NCI-H2171 (cell line): ENCODE measurements around the gene OR5K4.
"Not testable (repeated sequence)": the region's sequence is repeated elsewhere in the genome, so short reads cannot be mapped to it uniquely, and the experiment has no call there.

Experiments used
- DNase-seq: peaks from one replicate; lab custom pipeline; 2025; lab: John Stamatoyannopoulos, UW

OR5K4 gene

DNA sequence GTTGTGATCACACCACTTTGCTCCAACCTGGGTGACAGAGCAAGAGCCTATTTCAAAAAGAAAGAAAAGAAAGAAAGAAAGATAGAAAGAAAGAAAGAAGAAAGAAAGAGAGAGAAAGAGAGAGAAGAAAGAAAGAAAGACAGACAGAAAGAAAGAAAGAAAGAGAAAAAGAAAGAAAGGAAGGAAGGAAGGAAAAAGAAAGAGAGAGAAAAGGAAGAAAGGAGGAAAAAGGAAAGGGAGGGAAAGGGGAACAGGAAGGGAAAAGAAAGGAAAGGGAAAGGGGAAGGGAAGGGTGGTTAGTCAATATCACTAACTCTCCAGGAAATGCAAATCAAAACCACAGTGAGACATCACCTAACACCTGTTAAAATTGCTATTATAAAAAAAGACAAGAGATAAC lies 18.2 kb downstream of the OR5K4 start:
- DNase-seq, result no peak

DNA sequence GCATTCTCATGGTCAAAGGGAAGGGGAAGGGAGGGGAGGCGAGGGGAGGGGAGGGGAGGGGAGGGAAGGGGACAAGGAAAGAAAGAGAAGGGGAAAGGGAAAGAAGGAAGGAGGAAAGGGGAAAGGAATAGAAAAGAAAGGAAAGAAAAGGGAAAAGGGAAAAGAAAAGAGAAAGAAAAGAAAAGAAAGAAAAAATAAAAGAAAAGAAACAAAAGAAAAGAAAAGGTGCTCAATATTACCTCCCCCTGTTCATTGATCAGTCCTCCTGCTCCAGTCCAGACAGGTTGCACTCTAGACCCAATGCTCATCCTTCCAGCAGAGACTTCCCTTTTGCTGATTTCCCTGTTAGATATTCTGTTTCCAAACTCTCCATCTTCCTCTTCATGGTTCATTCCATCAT lies 18.8 kb downstream of the OR5K4 start:
- DNase-seq, result no peak

DNA sequence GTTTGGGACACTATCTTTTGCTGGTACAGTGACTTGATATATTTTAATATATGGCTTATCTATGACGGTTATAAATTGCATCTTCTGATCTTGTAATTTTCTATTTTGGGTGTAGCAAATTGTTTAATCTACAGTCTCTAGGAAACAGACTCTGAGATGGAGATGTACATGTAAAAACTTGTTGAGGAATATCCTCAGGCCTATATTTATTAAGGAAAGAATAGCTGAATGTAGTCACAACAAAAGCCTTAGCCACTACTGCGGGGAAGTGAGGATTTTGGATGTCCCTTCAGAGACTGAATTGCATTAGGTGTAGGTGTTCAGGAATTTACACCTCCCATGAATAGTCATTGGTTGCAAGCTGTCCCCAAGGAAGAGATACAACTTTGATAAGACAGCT lies 23.0 kb downstream of the OR5K4 start:
- DNase-seq, result no peak

DNA sequence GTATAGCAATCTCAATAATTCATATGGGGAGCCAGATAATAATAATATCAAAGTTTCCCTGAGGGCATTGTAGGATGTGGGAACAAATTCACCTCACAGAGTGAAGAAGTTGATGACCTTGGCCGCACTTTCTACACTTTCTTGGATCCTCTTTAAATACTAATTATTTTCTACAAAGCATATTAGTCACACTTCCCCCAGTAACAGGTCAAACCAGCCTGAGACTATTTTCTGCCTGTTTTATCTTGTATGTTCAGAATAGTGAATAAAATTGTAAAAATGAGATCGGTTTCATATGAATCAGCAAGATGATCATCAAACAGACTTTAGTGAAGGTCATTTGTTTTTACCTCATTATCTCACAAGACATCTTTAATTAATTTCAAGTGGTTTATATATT lies 34.5 kb downstream of the OR5K4 start:
- DNase-seq, result no peak

DNA sequence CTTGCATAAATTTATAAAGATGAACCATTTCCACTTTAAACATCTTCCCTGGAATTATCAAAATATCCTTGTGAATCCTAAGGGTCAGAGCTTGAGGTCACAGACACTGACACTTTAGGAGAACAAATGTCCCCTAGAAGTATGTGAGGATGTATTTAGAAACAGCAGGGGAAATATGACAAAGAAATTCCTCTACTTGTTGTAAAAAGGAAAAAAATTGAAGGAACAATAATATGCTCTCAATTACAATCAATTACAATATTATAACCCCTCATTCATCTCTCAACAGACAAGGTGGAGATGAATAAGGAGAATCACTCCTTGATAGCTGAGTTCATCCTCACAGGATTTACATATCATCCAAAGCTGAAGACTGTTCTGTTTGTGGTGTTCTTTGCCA lies 36.7 kb downstream of the OR5K4 start, which contains the start of gene OR5K3:
Gene OR5K3 (plus strand): TSS at position 301 of the 400 bp plus-strand sequence. CDS start 0 bp downstream, at position 301.
- no peak for DNase-seq

DNA sequence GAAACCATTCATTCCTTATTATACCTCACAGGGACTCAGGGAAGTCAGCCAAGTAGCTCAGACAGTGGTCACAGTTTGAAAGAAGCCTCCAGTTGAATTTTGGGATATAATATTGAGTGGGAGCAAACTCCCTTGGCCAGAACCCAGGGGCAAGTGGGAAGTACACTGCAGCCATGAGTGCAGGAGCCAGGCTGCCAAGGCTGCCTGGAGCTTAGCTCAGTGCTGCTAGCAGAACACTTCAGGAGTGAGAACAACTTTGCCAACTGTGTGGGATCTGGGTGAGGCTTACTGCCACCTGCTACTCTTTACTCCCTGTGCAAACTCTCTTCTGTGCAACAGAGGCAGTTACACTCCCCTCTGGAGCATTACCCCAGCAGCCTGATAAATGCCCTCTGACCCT lies 41.4 kb downstream of the OR5K4 start:
- no peak for DNase-seq

DNA sequence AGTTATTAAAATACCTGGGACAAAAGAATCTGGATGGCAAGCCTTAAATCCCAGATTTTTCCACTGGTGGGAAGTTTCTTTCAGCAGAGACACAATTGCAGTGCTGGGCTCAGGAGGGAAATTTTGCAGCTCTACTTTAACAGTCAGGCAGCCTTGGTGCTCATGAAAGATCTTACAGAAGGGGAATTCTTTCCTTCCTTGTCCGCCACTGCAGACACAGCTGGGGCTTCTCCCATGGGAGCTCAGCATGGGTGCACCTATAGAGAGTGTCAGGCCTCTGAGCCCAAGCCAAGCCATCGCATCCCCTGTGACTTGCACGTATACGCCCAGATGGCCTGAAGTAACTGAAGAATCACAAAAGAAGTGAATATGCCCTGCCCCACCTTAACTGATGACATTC lies 42.8 kb downstream of the OR5K4 start:
- DNase-seq, result not testable (repeated sequence)

DNA sequence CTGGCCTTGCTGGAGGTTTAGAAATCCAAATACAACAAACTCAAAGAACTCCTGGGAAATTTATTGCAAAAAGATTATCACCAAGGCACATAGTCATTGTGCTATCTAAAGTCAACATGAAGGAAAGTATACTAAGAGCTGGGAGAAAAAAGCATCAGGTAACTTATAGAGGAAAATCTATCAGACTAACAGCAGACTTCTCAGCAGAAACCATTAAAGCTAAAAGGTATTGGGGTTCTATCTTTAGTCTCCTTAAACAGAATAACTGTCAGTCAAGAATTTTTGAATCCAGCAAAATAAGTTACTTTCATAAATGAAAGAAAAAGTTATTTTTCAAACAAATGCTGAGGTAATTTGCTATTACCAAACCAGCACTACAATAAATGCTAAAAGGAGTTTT lies 44.9 kb downstream of the OR5K4 start:
- no peak for DNase-seq

DNA sequence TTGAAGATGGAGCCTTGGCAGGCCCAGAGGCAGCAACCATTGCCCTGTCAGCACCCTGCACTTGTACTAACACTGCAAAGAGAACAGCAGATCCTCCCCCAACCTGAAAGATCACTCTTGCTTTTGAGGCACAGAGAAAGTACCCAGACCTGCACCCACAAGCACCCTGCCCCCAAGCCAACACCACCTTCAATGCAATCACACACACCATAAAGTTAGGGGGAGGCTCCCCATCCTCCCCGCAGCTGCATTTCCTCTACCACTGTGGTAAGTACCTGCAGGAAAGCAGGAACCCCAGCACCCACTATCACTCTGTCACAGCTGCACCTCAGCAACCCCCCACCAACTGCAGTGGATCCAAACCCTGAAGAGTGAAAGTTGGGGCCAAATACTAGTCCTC lies 48.9 kb downstream of the OR5K4 start:
- no peak for DNase-seq

DNA sequence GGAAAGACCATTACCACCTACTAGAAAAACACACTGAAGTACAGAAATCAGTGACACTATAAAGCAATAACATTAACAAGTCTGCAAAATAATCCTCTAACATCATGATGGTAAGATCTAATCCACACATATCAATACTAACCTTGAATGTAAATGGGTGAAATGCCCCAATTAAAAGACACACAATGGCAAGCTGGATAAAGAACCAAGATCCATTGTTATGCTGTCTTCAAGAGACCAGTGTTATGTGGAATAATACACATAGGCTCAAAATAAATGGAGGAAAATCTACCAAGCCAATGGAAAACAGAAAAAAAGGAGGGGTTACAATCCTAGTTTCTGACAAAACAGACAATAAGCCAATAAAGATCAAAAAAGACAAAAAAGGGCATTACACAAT lies 50.4 kb downstream of the OR5K4 start:
- DNase-seq, result no peak
